ENCODE measurements around the gene METTL5.

The METTL5 gene

GRCh38 chr2:169768262-169768995 is 56.3 kb downstream of the METTL5 start:
- TF ChIP-seq POLR2AphosphoS5 (IDR thresholded peaks at IDR 0.05; ENCODE audit: low read depth, low read length) = no peak
- TF ChIP-seq REST (IDR thresholded peaks at IDR 0.05; ENCODE audit: insufficient read depth in 1 of 2, low read depth in 2 of 2, low read length in 2 of 2) = no peak
- no peak for TF ChIP-seq SIN3A (IDR thresholded peaks at IDR 0.05; ENCODE audit: borderline replicate concordance, insufficient read depth, low read length)
- no peak for TF ChIP-seq FOXP2 (optimal IDR thresholded peaks at IDR 0.05; ENCODE audit: borderline replicate concordance, extremely low read depth, extremely low read length, insufficient read depth)
- TF ChIP-seq TAF1 (IDR thresholded peaks at IDR 0.05; ENCODE audit: borderline replicate concordance, insufficient read depth, low read length) = no peak

- TF ChIP-seq FOXP2 (optimal IDR thresholded peaks at IDR 0.05; ENCODE audit: borderline replicate concordance, extremely low read depth, extremely low read length, insufficient read depth) (no peak), SIN3A (IDR thresholded peaks at IDR 0.05; ENCODE audit: borderline replicate concordance, insufficient read depth, low read length) (no peak), POLR2AphosphoS5 (IDR thresholded peaks at IDR 0.05; ENCODE audit: low read depth, low read length) (no peak), TAF1 (IDR thresholded peaks at IDR 0.05; ENCODE audit: borderline replicate concordance, insufficient read depth, low read length) (no peak), REST (IDR thresholded peaks at IDR 0.05; ENCODE audit: insufficient read depth in 1 of 2, low read depth in 2 of 2, low read length in 2 of 2) (no peak)
These were observed 57.3 kb downstream of the METTL5 start for GRCh38 chr2:169767243-169767888.

GRCh38 chr2:169765523-169765922 is 59.2 kb downstream of the METTL5 start:
- TF ChIP-seq REST (IDR thresholded peaks at IDR 0.05; ENCODE audit: insufficient read depth in 1 of 2, low read depth in 2 of 2, low read length in 2 of 2) (no peak), SIN3A (IDR thresholded peaks at IDR 0.05; ENCODE audit: borderline replicate concordance, insufficient read depth, low read length) (no peak), FOXP2 (optimal IDR thresholded peaks at IDR 0.05; ENCODE audit: borderline replicate concordance, extremely low read depth, extremely low read length, insufficient read depth) (no peak), POLR2AphosphoS5 (IDR thresholded peaks at IDR 0.05; ENCODE audit: low read depth, low read length) (no peak), TAF1 (IDR thresholded peaks at IDR 0.05; ENCODE audit: borderline replicate concordance, insufficient read depth, low read length) (no peak)

- TF ChIP-seq REST (IDR thresholded peaks at IDR 0.05; ENCODE audit: insufficient read depth in 1 of 2, low read depth in 2 of 2, low read length in 2 of 2) (no peak), POLR2AphosphoS5 (IDR thresholded peaks at IDR 0.05; ENCODE audit: low read depth, low read length) (no peak), TAF1 (IDR thresholded peaks at IDR 0.05; ENCODE audit: borderline replicate concordance, insufficient read depth, low read length) (no peak)
These were observed 62.8 kb downstream of the METTL5 start for GRCh38 chr2:169761970-169762292.

Measured in PFSK-1 (cell line).